Medulla oblongata (tissue), 1 donor: ENCODE measurements around the gene OR11H7.
"Not testable (repeated sequence)": the region's sequence is repeated elsewhere in the genome, so short reads cannot be mapped to it uniquely, and the experiment has no call there.

Experiments used
- DNase-seq: peaks from one replicate; pipeline ENCODE4 v3.0.0-alpha.2; 2015; ENCODE audit errors: extremely low spot score

OR11H7 gene

DNA sequence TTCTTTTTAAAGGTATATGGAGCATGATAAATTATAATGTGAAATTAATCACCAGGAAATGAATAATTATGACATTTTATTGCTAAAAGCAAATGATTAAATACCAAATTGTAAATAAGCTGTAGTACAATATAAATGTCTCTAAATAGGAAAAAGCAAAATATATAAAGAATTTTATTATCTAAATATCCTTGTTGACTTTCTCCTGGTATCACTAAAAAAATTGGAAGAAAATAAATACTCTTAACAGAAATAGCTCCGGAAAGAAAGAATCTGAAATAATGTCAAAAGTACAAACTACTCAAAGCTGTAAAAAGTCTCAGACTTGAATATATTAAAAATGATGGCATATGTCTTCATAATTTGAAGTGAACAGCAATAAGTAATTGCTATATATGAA is at the start of gene OR11H7:
Gene OR11H7 (plus strand): TSS at position 301 of the 400 bp plus-strand sequence.
- no peak for DNase-seq

DNA sequence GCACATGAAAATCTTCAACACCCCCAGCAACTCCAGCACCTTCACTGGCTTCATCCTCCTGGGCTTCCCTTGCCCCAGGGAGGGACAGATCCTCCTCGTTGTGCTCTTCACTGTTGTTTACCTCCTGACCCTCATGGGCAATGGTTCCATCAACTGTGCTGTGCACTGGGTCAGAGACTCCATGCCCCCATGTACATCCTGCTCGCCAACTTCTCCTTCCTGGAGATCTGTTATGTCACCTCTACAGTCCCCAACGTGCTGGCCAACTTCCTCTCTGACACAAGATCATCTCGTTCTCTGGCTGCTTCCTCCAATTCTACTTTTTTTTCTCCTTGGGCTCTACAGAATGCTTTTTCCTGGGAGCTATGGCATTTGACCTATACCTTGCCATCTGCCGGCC is 49.6 kb upstream of the OR11H7 start:
- peak; percentile 57 for DNase-seq

DNA sequence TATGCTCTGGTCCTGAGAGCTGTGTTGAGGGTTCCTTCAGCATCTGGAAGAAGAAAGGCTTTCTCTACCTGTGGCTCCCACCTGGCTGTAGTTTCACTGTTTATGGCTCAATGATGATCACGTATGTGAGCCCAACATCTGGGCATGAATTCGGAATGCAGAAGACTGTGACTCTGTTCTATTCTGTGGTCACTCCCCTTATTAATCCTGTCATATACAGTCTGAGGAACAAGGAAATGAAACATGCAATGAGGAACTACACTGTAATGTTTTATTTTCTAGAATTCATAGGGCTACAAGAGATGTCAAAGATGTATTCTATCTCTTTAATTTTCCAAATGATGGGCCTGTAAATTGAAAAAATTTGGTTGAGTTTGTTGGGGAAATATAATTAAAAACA is 48.9 kb upstream of the OR11H7 start:
- DNase-seq, result peak; percentile 40

DNA sequence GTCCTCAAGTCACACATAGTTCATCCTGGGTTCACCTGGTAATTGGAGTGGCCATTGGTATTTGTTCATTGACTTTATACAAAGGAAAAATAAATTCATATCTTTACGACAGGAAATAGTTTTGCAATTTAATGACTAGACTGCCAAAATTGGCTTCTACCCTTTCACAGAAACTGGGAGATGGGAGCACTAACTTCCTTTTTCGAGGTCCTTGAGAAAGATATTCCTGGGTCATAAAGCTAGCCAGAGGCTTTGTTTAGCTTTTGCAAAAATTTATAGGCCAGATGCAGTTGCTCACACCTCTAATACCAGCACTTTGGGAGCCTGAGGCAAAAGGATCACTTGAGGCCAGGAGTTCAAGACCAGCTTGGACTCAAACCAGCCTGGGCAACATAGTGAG is 48.3 kb upstream of the OR11H7 start:
- DNase-seq, result no peak

DNA sequence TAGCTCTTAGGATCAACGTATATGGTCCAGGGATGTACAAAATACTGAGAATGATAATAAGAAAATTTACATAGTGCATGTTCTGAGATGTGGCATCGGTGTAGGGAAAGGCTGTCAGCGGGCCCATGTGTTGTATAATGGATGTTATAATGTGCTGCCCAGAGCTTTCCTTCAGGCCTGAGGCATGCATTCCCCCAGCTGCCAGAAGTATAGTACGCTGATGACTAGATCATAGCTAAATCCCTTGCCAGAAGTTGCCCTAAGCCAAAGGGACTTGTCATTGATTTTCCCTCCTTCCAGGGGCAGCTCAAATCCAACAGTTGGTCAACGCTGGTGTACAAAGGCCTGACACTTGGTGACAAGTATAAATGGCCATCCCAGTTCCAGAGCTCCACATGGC is 44.6 kb upstream of the OR11H7 start:
- DNase-seq, result no peak

DNA sequence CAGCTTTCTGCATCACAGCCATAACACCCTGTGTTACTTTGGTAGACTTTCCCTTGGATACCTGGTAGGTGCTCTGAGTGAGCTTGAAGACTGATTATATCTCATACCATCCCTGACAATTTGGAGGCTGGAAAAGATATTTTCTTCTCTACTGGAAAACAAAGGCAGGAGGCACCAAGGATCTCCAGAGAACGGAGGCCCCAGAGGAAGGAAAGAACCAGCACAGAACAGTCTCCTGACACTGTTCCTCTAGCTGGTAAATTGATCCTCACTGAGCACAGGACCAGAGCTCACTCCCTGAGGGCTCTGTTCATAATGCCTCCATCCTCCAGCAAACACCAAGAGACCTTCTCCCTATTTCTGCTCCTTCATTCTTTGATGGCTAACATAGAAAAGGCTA is 38.2 kb upstream of the OR11H7 start, which contains the start of gene OR11G2:
Gene OR11G2 (plus strand): TSS at position 301 of the 400 bp plus-strand sequence. CDS start 6,542 bp downstream, outside the sequence.
- DNase-seq, result no peak

DNA sequence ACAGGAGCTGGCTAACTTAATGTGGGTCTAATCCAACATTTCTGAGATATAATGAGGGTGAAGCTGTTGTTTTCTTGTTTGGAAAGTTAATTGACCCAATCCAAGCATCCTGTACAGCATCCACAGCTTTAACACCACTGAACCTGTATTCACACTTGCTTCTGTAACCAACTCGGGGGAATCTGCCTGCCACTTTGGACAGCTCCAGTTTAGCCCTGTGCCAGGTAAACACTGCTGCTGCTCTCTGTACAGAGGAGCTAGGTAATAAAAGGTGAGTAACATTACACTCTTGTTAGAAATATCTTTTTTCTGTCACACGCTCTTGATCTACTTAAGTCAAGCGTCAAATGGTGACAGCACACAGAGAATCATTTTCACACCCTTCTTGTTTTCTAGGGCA is 37.4 kb upstream of the OR11H7 start:
- DNase-seq, result no peak

DNA sequence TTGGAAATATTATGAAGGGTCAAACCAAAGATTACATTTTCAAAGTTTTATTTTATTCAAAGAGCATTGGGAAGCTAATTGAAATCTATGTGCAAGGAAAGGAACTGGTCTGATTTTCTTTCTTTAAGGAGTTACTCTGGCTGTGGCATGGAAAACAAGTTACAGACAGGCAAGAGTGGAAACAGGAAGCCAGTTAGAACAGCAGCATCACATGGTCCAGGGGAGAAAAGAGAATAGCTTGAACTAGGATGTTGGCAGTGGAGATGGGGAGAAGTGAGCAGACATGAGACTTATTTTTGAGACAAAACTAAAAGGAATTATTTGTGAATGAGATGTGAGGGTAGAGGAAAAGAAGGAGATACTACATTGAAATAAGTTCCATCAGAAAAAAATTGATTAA is 34.7 kb upstream of the OR11H7 start:
- peak; percentile 70 for DNase-seq

DNA sequence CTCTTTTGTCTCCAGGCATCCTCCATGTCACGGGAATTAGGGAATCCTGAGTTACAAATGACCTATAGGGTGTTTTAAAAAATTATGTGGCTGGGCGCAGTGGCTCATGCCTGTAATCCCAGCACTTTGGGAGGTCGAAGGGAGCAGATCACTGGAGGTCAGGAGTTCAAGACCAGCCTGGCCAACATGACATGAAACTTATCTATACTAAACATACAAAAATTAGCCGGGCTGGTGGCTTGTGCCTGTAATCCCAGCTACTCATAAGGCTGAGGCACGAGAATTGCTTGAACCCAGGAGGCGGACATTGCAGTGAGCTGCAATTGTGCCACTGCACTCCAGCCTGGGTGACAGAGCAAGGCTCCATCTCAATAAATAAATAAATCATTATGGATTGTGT is 33.6 kb upstream of the OR11H7 start:
- DNase-seq, result not testable (repeated sequence)

DNA sequence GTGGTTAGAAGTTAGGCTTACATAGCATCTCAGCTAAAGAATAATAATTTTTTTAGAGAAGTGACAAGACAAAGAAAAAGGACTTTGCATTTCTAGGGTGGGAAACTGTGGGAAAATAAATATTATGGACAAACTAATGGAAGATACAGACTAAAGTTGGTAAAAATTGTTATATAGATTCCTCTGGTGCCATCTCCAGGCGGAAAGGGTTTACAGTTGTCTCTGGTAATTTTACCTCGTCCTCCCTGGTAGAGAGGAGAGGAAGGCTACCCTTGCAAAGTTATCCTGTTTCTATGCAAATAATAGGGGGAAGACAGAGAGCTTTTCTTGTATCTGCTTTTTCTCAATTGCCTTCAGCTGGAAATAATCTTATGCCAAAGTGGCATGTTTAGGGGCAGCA is 32.9 kb upstream of the OR11H7 start:
- DNase-seq, result no peak

DNA sequence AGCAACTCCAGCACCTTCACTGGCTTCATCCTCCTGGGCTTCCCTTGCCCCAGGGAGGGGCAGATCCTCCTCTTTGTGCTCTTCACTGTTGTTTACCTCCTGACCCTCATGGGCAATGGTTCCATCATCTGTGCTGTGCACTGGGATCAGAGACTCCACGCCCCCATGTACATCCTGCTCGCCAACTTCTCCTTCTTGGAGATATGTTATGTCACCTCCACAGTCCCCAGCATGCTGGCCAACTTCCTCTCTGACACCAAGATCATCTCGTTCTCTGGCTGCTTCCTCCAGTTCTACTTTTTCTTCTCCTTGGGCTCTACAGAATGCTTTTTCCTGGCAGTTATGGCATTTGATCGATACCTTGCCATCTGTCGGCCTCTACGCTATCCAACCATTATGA is 31.3 kb upstream of the OR11H7 start:
- DNase-seq, result peak; percentile 42

DNA sequence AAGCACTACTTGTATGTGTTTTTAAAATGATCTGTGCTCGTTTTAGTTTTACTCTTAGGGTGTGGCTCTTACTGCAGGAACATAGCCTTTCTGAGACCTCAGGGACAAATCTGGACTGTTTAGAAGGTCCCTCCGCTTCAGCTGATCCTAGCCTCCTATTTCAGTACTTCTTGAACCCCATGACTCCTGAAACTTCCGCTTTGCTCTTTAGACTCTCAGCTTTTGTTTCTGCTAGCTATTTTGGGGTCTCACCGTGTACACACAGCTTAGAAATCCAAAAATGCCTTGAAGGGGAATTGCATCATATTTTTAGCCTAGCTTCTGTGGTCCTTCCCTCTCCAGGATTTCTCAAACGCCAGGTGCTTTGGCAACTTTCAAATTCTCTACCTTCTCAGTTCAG is 29.8 kb upstream of the OR11H7 start:
- peak; percentile 66 for DNase-seq

DNA sequence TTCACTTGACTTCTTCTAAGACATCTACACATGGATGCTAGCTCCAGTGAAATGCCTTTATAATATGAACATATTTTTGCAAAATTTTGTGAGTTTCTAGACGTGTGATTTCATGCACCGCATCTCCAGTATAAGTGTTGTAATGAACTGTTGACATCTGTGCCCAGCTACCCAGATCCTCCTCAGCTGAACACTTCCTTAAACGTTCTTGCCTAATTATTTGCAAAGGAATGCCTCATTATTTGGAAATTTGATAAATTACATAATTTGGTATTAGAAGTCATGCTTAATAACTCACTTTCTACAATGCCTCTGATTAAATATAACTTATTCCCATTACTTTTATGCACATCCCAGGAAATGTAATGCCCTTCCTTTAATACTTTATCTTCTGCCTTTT is 24.1 kb upstream of the OR11H7 start:
- DNase-seq, result no peak

DNA sequence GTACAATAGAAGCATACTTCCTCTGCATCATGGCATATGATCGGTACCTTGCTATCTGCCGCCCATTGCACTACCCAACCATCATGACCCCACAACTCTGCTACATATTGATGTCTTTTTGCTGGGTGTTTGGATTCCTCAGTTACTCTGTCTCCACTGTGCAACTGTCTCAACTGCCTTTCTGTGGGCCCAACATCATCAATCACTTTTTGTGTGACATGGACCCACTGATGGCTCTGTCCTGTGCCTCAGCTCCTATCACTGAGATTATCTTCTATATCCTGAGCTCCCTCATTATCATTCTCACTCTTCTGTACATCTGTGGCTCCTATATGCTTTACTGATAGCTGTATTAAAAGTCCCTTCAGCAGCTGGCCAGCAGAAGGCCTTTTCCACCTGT is 19.2 kb upstream of the OR11H7 start:
- no peak for DNase-seq

DNA sequence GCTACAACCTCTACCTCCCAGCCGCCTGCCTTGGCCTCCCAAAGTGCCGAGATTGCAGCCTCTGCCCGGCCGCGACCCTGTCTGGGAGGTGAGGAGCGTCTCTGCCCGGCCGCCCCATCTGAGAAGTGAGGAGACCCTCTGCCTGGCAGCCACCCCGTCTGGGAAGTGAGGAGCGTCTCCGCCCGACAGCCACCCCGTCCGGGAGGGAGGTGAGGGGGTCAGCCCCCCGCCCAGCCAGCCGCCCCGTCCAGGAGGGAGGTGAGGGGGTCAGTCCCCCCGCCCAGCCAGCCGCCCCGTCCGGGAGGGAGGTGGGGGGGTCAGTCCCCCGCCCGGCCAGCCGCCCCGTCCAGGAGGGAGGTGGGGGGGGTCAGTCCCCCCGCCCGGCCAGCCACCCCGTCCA is 16.4 kb upstream of the OR11H7 start:
- not testable (repeated sequence) for DNase-seq

DNA sequence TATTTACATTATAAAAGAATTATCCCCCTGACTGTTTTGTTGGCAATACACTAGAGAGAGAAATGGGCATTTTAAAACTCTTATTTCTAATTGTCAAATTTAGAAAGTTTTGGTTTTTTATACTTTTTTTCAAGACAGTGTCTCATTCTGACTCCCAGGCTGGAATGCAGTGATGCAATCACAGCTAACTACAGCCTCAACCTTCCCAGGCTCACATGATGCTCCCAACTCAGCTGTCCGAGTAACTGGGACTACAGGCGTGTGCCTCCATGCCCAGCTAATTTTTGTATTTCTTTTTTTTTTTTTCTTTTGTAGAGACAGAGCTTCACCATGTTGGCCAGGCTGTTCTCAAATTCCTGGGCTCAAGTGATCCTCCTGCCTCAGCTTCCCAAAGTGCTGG is 13.6 kb upstream of the OR11H7 start:
- no peak for DNase-seq

DNA sequence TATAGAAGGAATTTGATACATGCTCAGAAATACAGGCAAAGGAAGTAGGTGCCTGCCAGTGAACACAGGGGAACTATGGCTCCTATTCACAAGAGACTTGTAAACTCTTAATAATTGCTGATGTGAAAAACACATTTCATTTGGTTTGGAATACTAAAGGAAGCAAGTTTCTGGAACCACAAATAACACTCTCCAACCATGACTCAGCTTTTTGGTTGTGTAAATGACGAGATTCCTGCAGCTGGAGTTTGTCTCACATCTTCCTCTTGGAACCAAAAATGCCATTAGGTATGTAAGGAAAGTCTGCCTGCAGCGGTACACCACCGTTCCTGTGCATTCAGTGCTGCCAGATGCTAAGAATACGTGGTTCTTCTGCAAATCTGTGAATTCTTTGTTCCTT is 9.7 kb upstream of the OR11H7 start:
- DNase-seq, result no peak

DNA sequence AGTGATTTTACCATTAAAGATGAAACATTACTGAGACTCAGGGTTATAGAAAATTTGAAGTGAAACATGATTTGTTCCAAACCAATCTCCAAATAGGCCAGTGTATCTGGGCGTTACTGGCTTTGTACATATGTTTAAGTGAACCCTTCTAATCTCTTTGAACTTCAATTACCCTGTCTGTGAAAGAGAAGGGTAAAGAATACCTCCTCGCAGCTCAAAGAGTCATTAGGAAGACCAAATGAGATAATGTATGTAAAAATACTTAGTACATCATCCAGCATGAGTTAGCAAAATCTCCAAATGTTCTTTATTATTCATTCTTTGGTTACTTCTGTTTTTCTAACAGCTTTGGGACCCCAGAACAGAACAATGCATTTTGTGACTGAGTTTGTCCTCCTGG is 5.4 kb upstream of the OR11H7 start, which contains the start of gene OR11H6:
Gene OR11H6 (plus strand): TSS at position 301 of the 400 bp plus-strand sequence. CDS start 0 bp downstream, at position 301.
- no peak for DNase-seq

DNA sequence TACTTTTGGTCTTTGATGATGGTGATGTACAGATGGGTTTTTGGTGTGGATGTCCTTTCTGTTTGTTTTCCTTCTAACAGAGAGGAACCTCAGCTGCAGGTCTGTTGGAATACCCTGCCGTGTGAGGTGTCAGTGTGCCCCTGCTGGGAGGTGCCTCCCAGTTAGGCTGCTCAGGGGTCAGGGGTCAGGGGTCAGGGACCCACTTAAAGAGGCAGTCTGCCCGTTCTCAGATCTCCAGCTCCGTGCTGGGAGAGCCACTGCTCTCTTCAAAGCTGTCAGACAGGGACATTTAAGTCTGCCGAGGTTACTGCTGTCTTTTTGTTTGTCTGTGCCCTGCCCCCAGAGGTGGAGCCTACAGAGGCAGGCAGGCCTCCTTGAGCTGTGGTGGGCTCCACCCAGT is 6.6 kb downstream of the OR11H7 start:
- DNase-seq, result not testable (repeated sequence)

DNA sequence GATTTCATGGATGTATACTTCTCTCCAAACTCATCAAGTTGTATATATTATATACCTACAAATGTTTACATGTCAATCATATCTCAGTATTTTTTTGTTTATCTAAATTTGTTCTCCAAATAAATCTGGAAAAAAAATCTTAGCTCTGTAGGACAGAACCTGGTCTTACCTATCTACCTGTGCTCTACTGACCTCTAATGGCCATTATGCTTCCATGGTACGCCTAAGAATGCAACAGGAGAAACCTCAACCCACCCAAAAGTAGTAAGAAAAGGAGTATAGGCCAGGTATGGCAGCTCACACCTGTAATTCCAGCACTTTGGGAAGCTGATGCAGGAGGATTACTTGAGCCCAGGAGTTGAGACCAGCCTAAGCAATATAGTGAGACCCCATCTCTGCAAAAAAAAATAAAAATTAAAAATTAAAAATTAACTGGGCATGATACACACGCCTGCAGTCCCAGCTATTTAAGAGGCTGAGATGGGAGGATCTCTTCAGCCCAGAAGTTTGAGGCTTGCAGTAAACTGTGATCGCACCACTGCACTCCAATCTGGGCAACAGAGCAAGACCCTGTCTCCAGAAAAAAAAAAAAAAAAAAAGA is 19.0 kb downstream of the OR11H7 start:
- DNase-seq, result no peak

DNA sequence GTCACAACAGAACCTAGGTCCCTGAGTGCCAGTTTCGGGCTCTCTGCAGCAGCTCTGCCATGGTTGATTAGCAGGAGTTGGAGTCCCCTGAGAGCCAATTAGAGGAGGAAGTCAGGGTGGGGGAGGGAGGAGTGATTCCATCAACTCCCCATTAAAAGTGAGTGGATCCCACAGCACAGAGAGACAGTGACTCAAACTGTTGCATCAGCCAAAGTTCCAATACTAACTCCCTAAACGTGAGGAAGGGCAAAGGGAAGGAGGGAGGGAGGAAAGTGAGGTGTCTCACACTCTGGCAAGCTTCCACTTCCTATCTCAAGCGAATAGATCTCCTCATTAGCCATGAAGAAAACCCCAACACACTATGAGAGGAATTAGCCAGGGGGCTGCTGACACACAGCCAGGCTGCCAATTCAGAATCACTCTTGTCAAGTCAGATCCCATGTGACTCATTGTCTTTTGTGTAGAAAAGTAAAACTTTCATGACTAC is 33.9 kb downstream of the OR11H7 start:
- DNase-seq, result no peak

DNA sequence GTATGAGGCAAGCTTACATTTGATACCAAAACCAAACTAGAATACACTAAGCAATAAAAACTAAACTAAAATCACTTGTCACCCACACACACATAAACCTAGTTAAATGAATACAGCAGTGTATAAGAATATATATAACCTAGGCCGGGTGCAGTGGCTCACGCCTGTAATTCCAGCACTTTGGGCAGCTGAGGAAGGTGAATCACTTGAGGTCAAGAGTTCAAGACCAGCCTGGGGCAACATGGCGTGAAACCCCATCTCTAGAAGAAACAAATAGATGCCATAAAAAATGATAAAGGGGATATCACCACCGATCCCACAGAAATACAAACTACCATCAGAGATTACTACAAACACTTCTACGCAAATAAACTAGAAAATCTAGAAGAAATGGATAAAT is 35.6 kb downstream of the OR11H7 start:
- not testable (repeated sequence) for DNase-seq

DNA sequence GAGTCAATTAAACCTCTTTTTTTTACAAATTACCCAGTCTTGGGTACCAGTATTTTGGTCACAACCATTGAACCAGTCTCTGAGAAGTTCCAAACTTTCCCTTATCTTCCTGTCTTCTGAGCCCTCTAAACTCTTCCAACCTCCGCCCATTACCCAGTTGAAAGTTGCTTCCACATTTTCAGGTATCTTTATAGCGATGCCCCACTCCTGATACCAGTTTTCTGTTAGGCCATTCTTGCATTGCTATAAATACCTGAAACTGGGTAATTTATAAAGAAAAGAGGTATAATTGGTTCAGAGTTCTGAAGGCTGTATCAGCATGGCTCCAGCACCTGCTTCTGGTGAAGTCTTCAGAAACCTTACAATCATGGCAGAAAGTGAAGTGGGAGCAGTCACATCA is 45.3 kb downstream of the OR11H7 start:
- DNase-seq, result no peak

DNA sequence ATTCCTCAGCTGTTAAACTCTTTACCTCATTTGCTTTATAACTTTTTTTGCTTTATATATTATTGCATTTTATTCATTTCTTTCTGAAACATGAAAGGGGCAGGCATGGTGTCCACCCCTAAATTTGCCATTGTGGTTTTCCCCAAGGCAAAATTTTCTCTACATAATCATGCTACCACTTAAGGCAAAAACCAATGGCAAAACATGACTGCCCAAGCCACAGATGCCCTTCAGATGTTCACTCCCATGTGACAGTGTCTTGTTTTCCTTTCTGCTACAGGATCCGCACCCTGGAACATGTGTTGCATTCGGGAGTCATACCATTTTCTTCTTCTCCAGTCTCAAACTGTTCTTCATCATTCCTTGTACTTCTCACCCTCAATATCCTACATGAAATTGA is 48.6 kb downstream of the OR11H7 start:
- DNase-seq, result no peak
